Measurements from ENCODE around the gene PIGN.

The PIGN gene

DNA sequence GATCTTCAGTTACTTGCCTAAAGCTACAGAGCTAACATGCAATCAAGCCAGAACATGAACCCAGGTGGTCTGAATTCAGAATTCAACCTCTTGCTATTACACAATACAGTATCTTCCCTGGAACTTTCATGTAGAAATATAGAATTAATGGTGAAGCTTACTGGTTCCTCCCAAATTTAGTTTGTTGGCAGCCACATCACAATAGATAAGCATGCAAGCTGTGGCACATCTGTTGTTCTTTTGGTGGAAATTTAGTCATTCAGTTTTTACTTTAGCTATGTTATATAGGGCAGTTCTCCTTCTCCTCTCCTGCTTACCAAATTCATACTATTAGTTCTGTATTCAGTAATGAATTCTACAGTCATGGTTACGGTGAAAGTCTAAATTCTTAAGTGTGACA, 193.0 kb downstream of the PIGN start:
- DNase-seq = no peak

DNA sequence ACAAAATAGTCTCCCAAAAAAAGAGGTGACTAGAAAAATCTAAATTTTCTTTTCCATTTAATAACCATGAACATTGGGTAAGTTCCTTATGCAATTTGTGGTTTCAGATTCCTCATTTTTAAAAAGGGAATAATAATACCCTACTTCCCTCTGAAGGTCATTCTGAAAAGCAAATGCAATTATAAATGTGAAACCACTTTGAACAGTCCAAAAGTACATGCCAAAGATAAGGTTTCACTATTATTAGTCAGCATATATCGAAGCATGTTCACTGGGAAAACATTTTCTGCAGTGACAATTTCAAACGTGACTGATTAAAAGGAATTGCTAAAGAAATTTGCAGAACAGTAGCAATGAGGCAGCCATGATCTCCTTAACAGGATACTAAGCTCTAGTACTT, 193.9 kb downstream of the PIGN start:
- DNase-seq = no peak

DNA sequence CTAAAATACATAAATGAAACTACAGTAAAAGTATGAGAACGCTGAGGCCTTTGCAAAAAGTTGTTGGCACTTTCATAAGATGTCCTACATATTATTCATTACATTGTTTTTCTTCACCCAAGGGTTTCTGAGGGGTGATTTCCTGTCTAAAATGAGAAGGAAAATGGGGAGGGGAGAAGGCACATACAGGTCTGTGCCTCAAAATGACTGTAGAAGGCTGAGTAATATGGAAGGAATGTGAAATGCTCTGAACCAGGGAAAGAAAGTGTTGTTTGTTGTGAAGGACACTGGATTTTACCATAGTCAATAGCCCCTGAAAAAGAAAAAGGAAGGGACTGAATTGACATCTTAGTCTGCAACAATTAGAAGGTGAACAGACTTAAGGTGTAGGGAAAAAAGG, 194.6 kb downstream of the PIGN start:
- DNase-seq = no peak

DNA sequence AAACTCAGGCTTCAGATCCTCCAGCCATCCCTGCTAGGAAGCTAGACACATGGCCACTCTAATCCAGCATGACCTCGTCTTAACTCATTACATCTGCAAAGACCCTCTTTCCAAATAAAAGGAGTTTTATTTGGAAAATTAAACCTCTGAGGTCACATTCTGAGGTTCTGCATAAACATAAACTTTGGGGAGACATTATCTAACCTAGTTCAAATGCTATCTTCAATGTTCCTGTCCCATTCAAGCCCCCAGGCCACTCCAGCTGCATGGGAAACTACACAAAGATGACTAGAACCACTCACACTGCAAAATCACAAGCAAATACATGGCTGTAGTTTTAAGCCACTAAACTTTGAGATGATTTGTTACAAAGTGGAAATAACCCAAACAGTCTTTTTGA, 195.0 kb downstream of the PIGN start:
- no peak for DNase-seq

DNA sequence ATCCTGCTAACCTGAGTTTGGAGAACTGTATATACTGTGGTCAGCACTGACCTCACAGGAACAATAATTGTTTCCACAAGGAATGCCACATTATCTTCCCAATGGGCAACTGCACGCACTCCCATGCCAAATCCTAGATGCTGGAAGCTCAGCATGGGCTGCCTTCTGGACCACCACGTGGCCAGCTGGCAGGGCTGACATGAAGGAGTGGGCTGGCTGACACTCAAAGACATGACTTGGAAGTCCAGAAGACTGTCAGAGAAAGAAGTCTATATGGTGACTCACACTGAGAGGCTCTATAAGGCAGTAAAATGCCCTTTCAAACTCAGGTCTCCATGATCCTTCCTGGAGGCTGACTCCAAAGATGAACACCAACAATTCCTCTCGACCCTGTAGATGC, 195.7 kb downstream of the PIGN start:
- DNase-seq = no peak
